GM19240 (cell line): ENCODE results near the gene SYK.
A peak's percentile ranks its signal among the peaks of the same experiment; 100 is the strongest.

Experiments
- DNase-seq: peaks from one replicate; pipeline ENCODE4 v3.0.0; 2011; ENCODE audit warnings: low spot score; ENCODE audit not compliant: insufficient read length

Gene SYK

DNA sequence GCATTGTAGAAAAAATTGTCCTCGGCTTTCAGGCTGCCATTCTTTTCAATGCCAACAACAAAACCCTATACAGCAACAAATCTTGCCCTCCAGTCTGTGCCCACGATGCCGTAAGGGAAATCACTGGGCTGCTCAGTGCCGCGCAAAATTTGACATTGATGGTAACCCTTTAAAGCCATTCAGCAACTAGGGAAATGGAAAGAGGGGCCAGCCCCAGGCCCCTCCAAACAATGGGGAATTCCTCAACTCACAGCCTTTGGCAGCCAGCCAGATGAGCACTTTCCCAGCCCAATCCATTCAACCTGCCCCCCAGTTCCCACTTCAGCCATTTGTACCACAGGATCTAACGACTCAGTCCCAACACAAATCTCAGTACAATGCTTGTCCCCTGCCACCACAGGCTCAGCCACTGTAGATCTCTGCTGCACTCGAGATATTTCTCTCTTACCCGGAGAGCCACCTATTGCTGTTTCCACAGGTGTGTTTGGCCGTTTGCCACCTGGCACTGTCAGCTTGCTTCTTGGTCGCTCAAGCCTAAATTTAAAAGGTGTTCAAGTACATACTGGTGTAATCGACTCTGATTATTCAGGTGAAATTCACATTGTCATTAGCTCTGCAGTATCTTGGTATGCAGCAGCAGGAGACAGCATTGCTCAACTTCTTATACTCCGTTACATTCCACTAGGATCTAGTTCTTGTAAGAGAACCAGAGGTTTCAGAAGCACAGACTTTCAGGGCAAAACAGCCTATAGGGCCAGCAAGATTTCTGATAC lies 103.3 kb downstream of the SYK start:
- no peak for DNase-seq

DNA sequence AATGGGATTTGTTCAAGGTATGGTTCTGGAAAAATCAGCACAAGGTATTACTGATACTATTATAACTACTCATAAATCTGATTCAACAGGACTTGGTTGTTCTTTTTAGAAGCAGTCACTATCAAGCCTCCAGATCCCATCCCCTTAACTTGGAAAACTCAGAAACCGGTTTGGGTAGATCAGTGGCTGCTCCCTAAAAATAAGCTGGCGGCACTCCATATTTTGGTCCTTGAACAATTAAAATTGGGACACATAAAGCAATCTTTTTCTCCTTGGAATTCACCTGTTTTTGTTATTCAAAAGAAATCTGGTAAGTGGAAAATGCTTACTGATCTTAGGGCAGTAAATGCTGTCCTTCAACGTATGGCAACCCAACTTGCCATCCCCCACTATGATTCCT lies 104.2 kb downstream of the SYK start:
- no peak for DNase-seq

DNA sequence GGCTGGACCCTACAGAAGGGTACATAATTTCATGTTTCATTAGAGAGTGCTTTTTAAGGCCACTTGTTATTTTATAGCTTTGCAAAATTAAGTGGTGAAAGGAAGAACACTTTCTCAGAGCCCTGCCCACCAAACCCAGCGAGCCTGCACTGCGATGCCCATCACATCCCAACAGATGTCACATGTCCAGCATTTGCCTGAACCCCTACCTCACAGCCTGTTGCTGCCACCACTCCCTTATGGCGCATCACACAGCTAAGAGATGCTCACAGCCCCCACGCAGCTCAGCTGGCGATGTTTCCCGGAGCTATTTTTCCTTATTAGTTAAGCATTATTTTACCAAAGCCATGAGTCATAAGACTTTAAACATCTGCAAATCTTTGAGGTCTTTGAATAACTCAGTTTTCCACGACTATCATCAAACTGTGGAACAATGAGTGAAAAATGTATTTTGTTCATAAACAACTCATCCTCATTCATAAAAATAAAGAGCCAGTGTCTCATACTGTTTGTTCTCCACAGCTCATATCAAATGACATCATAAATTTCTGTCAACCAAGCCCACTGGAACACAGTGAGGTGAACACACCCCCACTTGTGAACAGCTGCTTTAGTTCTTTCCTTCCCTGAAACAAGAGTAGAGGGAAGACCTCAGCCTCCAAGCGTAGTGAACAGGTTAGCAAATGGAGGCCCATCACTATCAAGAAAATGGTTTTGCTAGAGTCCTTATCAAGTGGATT lies 104.9 kb downstream of the SYK start:
- no peak for DNase-seq

DNA sequence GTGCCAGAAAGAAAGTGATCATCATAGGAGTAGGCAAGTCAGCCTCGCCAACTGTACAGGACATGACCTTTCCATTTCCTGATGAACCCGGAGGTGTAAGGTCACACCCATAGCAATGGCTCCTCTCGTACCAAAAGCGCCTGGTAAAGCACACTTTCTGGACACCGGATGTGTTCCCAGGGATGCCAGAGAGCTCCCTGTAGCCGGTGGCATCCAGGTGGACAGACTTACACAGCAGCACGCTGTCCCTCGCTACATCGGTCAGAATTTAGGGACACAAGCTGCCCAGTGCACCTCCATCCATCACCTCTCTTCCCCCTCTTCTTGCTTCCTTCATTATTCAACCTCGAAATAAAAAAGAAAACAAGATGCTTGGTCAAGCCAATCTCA lies 105.4 kb downstream of the SYK start:
- DNase-seq: no peak

DNA sequence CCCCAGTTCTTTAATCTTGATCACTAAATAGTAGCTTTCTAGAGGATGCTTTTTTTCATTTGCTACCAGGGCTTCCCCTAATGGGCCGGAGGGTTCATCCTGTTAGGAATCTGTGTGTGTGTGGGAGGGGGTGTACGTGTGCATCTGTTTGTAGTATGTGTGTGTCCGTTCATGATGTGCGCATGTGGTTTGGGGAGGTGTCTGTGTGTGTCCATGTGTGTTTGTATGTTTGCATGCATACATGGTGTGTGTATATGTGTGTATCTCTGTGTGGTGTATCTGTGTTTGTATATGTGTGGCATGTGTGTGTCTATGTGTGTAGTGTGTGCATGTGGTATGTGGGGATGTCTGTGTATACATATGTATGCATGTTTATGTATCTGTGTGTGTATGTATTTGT lies 106.2 kb downstream of the SYK start:
- no peak for DNase-seq

DNA sequence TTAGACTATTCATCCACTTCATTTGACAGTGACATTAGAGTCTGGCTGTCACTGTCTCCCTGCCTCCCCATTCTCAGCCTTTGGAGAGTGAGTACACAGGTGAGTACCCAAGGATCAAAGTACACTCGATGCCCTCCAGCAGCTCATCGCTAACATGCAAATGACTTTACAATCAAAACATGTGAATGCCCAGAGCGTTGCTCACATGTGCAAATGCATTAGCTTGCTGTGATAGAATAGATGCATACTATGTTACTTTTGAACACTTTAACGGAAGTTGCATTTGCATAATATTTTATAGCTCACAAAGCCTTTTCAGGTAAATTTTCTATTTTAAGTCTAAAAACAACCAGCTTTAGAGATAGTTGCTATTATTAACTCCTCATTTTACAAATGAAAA lies 107.6 kb downstream of the SYK start:
- no peak for DNase-seq

- DNase-seq: no peak
Observed at GRCh38 chr9:90909747-90910283, 108.2 kb downstream of the SYK start.

GRCh38 chr9:90914196-90914595 lies 112.6 kb downstream of the SYK start:
- DNase-seq: no peak

DNA sequence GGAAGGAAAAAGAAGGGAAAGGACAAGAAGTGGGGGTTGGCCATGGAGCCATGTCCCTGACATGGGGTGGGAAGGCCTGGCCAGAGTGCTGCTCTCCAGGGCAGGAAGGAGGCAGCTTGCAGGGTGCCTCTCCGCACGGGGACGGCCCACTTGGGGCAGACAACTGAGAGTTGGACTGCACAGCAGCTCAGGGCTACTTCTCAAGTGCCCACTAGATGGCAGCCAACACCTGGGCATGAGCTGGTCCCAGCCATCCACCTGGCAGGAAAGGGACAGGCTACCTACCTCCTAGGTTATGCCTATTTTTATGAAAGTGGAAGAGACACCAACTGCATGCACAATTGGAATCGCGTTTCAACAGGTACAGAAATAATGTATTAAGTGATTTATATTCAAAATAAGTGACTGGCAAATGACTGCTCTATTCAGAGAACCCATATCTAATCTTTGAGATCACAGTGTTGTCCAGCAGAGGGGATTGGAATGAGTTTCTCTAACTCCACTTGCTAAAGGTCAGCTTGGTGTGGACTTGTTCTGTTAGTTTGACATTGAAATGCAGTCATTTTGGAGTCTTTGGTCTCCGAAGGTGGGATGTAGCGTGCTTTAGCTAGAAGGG lies 113.4 kb downstream of the SYK start:
- DNase-seq: peak; percentile 74

- no peak for DNase-seq
Observed at GRCh38 chr9:90915693-90916092, 114.1 kb downstream of the SYK start.

DNA sequence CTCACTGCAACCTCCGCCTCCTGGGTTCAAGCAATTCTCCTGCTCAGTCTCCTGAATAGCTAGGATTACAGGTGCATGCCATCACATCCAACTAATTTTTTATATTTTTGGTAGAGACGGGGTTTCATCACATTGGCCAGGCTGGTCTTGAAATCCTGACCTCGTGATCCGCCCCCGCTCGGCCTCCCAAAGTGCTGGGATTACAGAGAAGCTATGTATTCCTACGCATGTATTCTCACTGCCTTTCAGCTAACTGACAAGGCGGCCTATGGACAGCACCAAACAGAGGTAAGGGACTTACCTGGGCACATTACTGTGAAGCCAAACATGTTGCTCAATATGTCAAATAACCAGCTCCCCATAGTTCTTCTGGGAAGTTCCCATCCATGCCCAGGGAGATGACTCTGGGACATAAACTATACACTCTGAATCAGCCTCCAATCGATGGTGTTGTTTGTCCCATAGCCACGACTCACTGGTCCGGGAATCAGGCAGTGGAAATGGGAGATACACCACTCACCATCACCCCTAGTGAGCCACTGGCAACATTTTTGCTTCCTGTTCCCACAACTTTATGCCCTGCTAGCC lies 114.6 kb downstream of the SYK start:
- DNase-seq: no peak

DNA sequence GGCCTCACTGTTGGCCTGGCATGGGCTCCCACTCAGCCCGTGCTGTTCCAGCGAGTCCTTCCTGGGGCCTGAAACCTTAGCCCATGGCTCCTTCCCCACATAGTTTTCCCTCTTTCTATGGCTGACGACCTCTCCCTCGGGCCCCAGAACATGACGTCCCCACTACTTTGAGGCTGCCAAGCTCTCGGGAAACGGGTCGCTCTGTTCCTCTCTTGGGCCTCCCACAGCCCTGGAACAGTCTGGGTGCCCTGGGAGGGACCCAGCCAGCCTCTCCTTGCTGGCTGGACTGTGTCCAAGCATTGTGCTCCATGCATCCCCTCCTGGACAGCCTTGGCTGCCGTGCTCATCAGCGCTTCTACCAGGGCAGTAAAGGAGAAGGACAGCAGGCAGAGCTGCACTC lies 118.3 kb downstream of the SYK start:
- no peak for DNase-seq

- no peak for DNase-seq
Observed at GRCh38 chr9:90921104-90921503, 119.5 kb downstream of the SYK start.

GRCh38 chr9:90921969-90922368 lies 120.3 kb downstream of the SYK start:
- DNase-seq: no peak

DNA sequence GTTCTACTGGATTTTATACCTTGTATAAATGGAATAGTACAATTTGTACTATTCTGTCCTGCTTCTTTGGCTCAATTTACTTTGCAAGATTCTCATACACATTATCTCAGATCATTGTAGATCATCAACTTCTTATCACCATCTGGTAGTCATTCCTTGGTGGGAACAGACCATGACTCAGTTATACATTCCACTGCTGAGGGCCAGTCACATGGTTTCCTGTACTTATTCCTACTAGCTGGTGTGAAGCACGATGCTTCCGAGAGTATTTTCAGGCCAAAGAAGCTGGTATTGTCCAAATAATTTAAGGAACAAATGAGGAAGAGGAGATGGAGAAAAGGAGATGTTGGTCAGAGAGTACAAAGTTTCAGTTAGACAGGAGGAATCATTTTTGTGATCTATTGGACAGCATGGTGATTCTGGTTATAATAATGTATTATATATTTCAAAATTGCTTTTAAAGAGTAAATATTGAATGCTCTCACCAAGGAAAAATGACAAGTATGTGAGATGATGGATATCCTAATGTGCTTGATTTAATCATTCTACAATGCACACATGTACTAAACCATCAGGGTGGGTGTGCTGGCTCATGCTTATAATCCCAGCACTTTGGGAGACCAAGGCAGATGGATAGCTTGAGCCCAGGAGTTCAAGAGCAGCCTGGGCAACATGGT lies 124.1 kb downstream of the SYK start:
- DNase-seq: no peak

- no peak for DNase-seq
Observed at GRCh38 chr9:90926936-90927335, 125.3 kb downstream of the SYK start.

GRCh38 chr9:90927496-90927895 lies 125.9 kb downstream of the SYK start:
- DNase-seq: no peak

DNA sequence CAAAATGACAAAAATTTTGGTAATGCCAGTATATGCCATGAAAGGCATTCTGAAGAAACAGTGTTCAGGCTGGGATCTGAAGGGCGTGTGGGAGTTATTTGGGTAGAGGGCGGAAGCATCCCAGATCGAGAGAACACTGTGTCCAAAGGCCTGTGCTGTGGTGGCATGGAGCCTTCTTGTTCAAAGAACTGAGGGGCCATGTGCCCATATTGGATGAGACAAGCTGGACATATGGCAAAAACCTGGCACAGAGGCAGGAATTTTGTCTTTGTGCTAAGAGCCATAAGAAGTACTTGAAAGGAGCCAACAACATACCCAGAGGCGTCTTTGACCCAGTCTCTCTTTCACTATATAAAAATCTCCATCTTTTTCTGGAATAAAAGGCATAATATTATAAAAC lies 128.0 kb downstream of the SYK start:
- no peak for DNase-seq

DNA sequence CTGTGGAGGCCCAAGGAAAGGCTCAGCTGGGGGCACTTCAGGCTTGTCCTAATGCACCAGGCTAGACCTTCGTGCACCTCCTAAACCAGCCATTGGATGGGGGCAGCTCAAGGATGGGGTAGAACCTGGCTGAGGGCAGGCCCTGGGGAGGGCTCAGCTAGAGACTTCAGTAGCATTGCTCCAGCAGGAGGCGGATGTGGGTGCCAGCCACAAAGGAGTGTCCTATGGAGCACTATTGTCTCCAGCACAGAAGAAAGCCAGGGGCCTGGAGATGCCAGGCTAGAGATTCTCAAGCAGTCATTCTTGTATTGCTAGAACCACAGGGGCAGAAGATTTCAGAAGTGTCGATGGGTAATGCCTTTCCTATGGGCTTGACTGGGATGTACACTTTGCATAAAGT lies 131.8 kb downstream of the SYK start:
- DNase-seq: no peak

GRCh38 chr9:90939351-90939750 lies 137.7 kb downstream of the SYK start:
- no peak for DNase-seq

GRCh38 chr9:90940280-90940679 lies 138.7 kb downstream of the SYK start:
- DNase-seq: no peak
